Lung (tissue), 12 donors: ENCODE results near the gene TMEM40. TPM values are rescaled to one million over a fixed set of nuclear protein-coding genes. Genes with fewer than 3 reads are reported as not detected.

Experiments used
- ATAC-seq: fragments of 200-7000 bp; cut with Tn5 transposase; one replicate; pipeline ENCODE4 v1.9.1; 2020; ENCODE audit warnings: moderate number of reproducible peaks; ENCODE audit not compliant: insufficient read depth, low FRiP score
- DNase-seq, 3 donors: peaks; one replicate each; pipeline ENCODE4 v3.0.0-alpha.2; 2013 to 2017
- H3K27ac ChIP-seq, 2 donors: one replicate each; pipeline ENCODE4 v1.5.1; 2013; ENCODE audit warnings: mild to moderate bottlenecking in 2 of 2, moderate library complexity in 2 of 2, control low read depth in 1 of 2, inconsistent platforms in 1 of 2, low read depth in 1 of 2, low read length in 1 of 2
- H3K27me3 ChIP-seq, 3 donors: one replicate each; pipeline ENCODE4 v1.5.1; 2013; ENCODE audit warnings: low read length in 2 of 3; ENCODE audit not compliant: control insufficient read depth in 3 of 3, insufficient read depth in 3 of 3
- H3K36me3 ChIP-seq, 4 donors: one replicate each; pipeline ENCODE4 v1.5.1; 2013; ENCODE audit warnings: low read length in 4 of 4, mild to moderate bottlenecking in 1 of 4, moderate library complexity in 1 of 4; ENCODE audit not compliant: control insufficient read depth in 4 of 4, insufficient read depth in 4 of 4
- H3K4me1 ChIP-seq, 5 donors: one replicate each; pipeline ENCODE4 v1.5.1; 2013; ENCODE audit warnings: low read length in 5 of 5, mild to moderate bottlenecking in 2 of 5, moderate library complexity in 1 of 5; ENCODE audit not compliant: control insufficient read depth in 5 of 5, insufficient read depth in 5 of 5
- H3K4me3 ChIP-seq: one replicate; pipeline ENCODE4 v1.5.1; 2013; ENCODE audit warnings: mild to moderate bottlenecking, control low read depth, moderate library complexity
- H3K9ac ChIP-seq, 2 donors: one replicate each; pipeline ENCODE4 v1.5.1; 2013; ENCODE audit warnings: low read length in 2 of 2, control low read depth in 1 of 2; ENCODE audit not compliant: insufficient read depth in 1 of 2
- H3K9me3 ChIP-seq, 4 donors: one replicate each; pipeline ENCODE4 v1.5.1; 2013; ENCODE audit warnings: low read length in 3 of 4, mild to moderate bottlenecking in 1 of 4, moderate library complexity in 1 of 4; ENCODE audit not compliant: control insufficient read depth in 4 of 4, insufficient read depth in 3 of 4
- WGBS, 2 donors: extraction: QIAGEN DNeasy Blood & Tissue Kit; methylation state at CpG; one replicate each; pipeline ENCODE4 v1.1.7; 2013; 5-methylcytosine and 5-hydroxymethylcytosine counted together
- polyA plus RNA-seq, 2 donors: library from polyadenylated mRNA; stranded (reverse); fragments of 200-250 nt; gene quantifications; one replicate each; pipeline ENCODE4 v1.2.1, GENCODE V29; 2013
- total RNA-seq, 2 donors: library from RNA; depleted of rRNA in 1 of 2; stranded (reverse); fragments of >200 nt in 1 of 2; gene quantifications; one replicate each; pipeline ENCODE4 v1.2.1, GENCODE V29; 2014 to 2021
- TF ChIP-seq, protein P1 (sequence below): IDR thresholded peaks from 2 replicates; pipeline ENCODE4 v1.5.1; 2012; ENCODE audit warnings: mild to moderate bottlenecking; ENCODE audit errors: control extremely low read depth, extremely low read depth
- donor health status: control.
- donor health status: control.
- donor health status: Bipolar disorder and iron deficiency.
- donor health status: healthy.
- donor health status: DM: yes; HTN: yes; CAD: no.

The TMEM40 gene
- total and polyA plus RNA-seq, 4 donors = 2.0 to 6.0 (median 4.0) TPM

DNA sequence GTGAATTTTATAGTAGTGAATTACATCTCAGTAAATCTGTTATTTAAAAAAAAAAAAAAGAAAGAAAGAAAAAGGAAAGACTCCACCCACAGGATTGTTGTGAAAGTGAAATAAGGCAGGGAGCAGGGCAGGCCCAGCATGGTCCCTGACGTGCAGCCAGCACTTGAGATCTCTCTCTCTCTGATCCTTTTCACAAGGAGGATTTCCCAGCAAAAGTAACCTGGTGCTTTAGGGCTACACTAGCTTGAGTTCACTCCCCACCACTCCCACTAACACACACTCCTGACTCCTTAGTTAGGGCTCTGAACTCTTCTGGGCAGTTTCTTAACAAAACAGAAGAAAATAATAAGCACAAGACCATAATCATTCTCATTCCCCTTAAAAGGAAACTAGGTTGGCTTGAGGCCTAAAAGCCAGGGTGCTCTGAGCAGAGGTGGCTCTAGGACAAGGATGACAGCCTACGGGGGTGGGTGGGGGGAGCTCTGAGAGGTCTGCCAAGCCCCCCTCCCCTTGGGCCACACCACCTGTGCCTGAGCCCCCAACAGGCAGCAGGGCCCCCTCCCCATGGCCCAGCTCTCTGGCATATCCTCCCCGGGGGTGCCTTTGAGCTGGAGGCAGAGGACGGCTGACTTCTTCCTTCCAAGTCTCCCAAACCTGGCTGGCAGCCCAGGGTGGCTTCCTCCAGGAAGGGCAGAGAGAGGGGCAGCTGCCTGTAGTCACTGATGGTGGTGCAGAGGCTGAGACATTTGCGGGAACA, 856 bp downstream of the TMEM40 start:
- Histone ChIP-seq H3K27me3 (no peaks in the 10 kb centered on the region), H3K4me1 (peaks cover 0 to 14% (median 10%) of the 10 kb centered on the region in 5 donors), H3K36me3 (no peaks in the 10 kb centered on the region), H3K4me3 (no peak overlapping the region), H3K27ac (peak overlapping the region in 1 of 2 donors; percentile 76), H3K9me3 (no peaks in the 10 kb centered on the region), H3K9ac (peak overlapping the region in 1 of 2 donors; percentile 64)
- TF ChIP-seq, protein P1, sequence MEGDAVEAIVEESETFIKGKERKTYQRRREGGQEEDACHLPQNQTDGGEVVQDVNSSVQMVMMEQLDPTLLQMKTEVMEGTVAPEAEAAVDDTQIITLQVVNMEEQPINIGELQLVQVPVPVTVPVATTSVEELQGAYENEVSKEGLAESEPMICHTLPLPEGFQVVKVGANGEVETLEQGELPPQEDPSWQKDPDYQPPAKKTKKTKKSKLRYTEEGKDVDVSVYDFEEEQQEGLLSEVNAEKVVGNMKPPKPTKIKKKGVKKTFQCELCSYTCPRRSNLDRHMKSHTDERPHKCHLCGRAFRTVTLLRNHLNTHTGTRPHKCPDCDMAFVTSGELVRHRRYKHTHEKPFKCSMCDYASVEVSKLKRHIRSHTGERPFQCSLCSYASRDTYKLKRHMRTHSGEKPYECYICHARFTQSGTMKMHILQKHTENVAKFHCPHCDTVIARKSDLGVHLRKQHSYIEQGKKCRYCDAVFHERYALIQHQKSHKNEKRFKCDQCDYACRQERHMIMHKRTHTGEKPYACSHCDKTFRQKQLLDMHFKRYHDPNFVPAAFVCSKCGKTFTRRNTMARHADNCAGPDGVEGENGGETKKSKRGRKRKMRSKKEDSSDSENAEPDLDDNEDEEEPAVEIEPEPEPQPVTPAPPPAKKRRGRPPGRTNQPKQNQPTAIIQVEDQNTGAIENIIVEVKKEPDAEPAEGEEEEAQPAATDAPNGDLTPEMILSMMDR = no peak
- 15 to 18% methylated on average over 5 of the region's 5 CpGs for WGBS, 2 donors
- ATAC-seq (peak; percentile 25), DNase-seq (peak; percentile 49 to 79 (median 60))

DNA sequence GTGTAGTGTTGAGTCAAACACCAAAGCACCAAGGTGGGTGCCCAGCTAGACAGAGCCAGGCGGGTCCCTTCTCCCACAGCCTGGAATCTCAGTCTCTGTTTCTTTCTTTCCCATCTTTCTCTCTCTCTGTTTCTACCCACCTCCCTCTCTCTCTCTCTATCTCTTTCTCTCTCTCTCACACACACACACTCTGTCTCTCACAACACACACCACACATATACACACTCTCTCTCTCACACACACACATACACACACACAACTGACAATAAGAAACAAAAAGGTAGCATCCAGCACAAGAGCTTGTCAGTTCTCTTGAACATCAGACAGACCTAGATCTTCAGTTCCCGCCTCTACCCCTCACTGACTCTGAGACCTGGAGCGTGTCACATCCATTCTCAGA, 2.4 kb downstream of the TMEM40 start:
- Histone ChIP-seq H3K36me3 (no peaks in the 10 kb centered on the region), H3K27me3 (no peaks in the 10 kb centered on the region), H3K9ac (no peak overlapping the region), H3K27ac (no peak overlapping the region), H3K4me1 (peaks cover 0 to 14% (median 10%) of the 10 kb centered on the region in 5 donors), H3K9me3 (no peaks in the 10 kb centered on the region), H3K4me3 (no peak overlapping the region)
- ATAC-seq (no peak), DNase-seq (no peak)
- WGBS, 2 donors = 96% methylated on average over 3 of the region's 3 CpGs
- TF ChIP-seq, protein P1 = no peak

DNA sequence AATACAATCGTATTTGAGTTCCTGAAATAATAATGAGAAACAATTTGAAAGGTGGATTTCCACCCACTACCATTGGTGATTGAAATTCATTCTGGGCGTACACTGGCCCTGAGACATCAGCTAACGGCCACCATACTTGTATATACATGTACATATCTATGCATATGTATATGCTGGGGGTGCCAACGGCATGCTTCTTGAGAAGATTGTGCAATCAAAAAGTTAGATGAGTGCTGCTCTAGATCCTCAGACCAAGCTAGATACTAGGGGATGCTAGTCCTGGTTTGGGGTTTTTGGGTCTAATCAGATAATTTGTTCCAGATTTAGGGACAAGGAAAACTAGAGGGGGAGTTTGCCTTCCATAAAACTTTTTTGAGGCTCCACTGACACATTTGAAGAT, 2.9 kb downstream of the TMEM40 start:
- peaks cover 0 to 14% (median 10%) of the 10 kb centered on the region in 5 donors for H3K4me1 ChIP-seq
- 76 to 83% methylated on average over 4 of the region's 4 CpGs for WGBS, 2 donors
- no peaks in the 10 kb centered on the region for H3K27me3 ChIP-seq
- no peaks in the 10 kb centered on the region for H3K36me3 ChIP-seq
- TF ChIP-seq, protein P1 = no peak
- H3K9ac ChIP-seq = no peak overlapping the region
- no peak overlapping the region for H3K27ac ChIP-seq
- no peak overlapping the region for H3K4me3 ChIP-seq
- ATAC-seq (no peak), DNase-seq (no peak)
- no peaks in the 10 kb centered on the region for H3K9me3 ChIP-seq

DNA sequence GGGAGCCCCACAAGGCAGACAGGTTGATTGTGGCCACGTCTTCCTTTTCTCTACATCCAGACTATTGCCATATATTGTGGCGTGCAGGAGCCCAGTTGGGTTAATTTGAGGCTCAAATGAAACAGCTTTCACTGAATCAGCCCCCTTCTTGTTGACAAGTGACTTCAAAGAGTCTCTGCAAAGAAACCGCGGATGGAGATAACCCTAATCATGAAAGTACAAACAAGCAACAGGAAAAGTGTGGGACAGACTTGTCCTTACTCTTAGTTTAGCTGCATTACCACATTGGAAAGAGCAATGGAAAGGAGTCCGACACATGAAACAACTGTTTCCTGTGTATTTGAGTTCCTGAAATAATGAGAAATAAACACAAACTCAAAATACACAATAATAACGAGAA, 3.3 kb downstream of the TMEM40 start:
- Histone ChIP-seq H3K27me3 (no peaks in the 10 kb centered on the region), H3K9me3 (no peaks in the 10 kb centered on the region), H3K4me1 (peaks cover 0 to 14% (median 10%) of the 10 kb centered on the region in 5 donors), H3K4me3 (no peak overlapping the region), H3K27ac (no peak overlapping the region), H3K36me3 (no peaks in the 10 kb centered on the region), H3K9ac (no peak overlapping the region)
- WGBS, 2 donors = 49 to 64% methylated on average over 6 of the region's 6 CpGs
- ATAC-seq (no peak), DNase-seq (no peak)
- TF ChIP-seq, protein P1 = no peak
